HG03432 (cell line): ENCODE measurements around the gene SAMD7.

Experiments used
- ATAC-seq: cut with Tn5 transposase; IDR thresholded peaks from one replicate; pipeline ENCODE4 v1.9.1; 2021; ENCODE audit warnings: mild to moderate bottlenecking, moderate library complexity; ENCODE audit not compliant: unreplicated experiment

SAMD7 gene

DNA sequence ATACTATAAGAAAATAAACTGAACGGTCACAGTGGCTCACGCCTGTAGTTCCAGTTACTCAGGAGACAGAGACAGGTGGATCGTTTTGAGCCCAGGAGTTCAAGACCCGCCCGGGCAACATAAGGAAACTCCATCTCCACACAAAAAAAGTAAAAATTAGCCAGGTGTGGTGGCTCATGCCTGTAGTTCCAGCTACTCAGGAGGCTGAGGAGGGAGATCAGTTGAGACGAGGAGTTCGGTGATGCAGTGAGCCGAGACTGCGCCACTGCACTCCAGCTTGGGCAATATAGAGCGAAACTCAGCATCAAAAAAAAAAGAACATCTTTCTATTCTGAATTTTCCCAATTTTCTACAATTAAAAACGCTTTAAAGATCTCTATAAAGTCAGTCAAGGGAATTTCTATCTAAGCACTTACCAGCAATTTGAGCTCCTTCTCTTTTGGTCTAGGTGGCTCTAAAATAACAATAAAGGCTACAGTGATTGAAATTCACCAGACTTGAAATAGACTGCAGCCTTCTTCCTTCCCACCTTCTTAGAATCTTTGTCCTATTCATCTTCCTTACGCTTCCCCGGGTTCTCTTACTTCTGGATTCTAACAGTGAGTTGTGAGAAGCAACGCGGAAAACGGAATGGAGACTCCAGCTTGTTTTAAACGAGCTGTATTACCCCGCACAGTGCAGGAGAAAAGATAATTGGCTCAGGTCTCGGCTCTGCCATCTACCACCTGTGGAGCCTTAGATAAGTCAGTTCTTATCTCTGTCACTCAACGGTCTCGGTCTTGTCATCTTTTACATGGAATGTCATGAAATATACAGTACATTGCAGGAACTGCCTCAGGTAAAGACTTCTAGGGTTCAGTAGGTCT, 54.4 kb downstream of the SAMD7 start:
- peak; percentile 33 for ATAC-seq

DNA sequence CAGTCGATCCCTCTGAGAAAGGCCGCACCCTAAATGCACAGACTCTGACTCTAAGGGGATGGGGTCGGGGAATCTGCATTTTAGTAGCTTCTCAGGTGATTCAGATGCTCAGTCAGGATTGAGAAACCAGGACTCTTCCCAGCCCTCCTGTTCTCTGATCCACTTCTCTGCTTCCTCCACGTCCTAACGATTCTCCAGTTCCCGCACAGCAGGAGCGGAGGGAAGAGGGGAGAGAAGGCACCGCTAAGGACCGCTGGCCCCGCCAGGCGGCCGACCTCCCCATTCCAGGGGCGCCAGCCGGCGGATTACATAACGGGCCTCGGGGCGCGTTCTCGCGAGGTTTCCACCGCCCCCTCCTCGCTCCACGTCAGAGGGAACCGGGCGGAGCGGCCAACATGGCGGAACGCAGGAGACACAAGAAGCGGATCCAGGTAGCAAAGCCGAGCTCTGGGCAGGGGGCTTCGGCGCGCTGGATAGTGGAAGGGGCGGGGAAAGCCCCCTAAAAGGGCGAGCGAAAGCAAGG, 55.1 kb downstream of the SAMD7 start, which contains the start of gene SEC62:
SEC62 (plus strand) TSS at position 380 of the 523 bp plus-strand sequence; CDS start at position 396, 16 bp downstream.
- peak; percentile 95 for ATAC-seq

DNA sequence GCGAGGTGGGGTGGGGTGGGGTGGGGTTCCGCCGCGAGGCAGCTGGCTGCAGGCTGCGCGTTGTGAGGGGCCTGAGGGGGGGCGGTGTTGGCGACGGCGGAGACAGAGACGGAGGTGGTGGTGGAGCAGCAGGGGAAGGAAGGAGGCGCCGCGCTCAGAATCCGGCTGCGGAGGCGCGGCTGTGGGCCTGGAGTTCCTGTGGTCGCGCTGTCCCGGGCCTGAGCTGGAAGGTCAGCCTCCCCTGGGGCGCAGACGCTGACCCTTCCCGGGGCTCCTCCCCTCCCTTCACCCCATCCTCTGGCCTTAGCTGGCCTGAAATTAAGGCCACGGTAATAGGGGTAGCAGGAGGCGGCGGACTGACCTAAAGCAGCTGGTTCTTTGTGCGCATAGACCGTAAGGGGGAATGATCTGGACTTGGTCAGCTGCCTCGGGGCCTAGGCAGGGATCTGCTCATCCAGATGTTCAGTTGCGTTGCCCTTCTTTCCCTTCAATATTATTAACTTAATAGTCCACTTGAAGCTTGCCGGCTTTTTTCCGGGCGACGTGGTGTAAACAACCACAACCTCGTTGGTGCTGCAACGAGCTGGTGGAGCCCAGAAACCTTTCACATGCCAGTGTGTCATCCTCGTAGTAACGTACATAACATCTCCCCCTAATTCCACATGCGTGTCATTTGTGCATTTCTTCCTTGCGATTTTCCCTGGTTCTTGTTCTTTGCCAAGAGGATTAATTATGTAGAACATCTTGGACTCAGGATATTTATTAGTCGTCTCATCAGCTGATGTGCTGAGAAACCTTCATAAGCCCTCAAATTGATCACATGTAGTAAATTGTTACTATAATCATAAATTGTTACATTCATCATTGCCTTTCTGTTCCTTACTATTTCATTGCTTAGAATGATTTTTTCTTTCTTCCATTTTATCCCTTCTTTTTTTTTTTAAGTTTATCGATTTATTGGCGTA, 55.9 kb downstream of the SAMD7 start:
- ATAC-seq: peak; percentile 41

DNA sequence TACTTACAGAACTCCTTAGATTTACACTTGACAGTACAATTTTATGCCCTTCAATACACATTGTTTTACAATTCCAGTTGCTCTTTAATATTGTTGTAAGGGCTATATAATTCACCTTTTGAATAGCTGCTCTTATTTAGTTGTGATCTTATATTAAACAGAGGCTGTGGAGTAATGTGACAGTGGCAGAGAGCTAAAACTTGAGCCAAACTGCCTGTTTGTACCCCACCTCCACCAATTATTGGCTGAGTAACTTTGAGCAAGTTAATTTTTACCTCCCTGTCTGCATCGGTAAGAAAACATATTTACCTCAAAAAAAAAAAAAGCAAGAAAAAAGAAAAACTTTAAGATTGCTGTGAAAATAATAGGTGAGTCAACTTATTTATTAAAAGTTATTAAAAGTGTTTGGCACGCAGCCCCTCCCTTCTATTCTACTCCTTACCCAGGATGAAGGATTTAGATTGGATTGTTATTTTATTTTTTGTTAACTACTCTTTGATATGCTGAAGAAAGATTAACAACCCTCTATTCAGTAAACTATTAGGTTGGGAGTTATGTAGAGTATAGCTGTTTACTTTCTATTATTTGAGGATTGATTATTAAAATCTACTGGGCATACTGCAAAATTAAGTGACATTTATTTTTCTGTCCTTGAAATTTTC, 57.0 kb downstream of the SAMD7 start:
- ATAC-seq: no peak

DNA sequence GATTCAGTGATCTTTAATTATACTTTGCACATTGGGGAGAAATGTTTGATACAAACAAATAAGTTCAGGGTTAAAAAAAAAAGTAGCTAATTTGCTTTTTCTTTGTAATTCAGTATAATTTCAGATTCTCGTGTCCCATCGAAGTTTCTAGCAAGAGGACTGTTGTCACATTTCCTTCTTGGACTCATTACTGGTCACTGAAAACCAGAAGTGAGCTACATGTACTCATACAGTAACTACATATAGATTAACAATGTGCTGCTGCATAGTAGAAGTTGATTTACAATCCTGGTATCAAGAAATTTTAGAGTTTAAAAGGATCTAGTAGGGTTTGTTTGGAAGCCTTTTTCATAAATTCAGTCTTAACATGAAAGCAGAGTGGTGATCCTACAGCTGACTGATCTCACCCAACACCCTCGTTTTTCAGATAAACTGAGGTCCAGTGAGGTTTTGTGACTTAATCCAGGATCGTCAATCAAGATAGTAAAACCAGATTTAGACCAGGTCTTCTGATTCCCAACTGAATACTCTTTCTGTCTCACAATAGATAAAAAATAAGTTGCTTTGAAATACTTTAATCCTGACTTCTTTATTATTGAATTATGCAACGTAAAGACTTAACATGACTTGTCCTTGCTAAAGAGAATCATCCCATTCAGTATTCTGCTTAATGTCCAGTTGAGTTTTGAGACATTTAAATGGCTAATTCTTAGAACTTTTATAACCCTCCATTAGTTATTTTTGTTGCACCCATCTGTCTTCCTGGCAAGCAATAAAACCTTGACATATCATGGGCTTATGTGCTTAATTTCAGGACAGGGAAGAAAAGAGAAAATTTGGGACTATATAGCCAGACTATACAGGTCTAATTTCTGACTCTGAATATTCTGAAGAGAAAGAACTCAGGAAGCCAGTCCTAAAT, 58.1 kb downstream of the SAMD7 start:
- ATAC-seq: no peak

DNA sequence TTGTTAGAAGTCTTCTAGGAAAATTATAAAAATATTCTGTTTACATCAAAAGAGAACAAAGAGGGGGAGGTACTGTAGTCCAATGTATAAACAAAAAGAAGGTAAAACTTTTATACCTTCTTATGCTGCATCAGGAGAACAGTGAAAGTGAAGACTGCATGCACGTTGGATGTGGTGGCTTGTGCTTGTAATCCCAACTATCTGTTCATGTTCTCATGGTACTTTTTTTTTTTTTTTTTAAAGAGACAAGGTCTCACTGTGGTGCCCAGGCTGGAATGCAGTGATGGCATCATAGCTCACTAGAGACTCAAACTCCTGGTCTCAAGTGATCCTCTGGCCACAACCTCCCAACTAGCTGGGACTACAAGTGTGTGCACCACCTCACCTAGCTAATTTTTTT, 59.5 kb downstream of the SAMD7 start:
- no peak for ATAC-seq

DNA sequence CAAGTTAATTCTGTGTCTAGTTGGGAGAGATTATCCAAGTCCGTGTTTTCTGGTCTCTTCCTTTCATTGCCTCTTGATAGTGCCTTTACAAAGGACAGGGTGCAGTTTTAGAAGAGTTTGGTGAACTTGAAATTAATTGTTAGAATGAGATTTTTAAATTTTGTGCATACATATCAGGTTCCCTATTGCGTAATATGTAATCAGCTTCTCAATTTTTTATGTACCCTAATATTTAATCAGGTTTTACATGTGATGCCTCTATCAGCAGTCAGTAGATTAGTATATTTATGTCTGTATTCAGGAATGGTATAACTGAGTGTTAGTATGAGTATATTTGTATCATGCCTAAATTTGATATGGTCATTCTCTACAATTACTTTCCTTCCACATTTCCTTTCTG, 60.1 kb downstream of the SAMD7 start:
- no peak for ATAC-seq

DNA sequence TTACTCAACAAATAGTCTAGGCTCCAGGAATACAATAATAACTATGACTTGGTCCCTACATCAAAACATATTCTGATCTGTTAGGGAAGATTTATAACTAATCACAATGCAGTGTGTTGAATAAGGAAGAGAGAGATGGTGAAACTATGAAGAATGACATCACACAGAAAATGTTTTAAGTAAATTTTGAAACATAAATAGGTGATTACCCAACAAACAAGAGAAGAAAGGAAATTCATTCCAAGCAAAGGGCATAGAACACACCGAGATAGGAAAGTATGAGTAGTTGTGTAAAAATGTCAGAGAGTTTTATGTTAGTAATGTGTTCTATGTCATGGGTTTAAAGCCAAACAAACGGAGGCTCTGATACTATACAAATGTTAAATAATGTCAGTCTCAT, 68.7 kb downstream of the SAMD7 start:
- no peak for ATAC-seq

DNA sequence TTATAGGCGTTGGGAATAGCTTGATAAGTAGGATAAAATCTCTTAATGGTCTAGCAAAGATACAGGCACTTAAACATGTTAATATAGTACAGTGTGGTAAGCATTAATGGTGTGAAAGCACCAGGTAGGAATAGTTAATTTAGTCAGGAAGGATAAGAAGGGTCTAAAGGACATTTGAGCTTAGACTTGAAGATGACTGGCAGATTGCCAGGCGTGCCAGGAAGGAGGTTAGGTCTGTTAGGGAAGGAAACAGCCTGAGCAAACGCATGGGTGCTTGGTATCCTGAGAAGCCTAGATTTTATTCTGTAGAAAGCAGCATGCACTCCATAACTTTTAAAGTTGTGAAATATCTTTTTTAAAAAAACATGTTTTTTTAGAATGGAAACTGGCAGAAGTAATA, 72.9 kb downstream of the SAMD7 start:
- no peak for ATAC-seq
